Skeletal muscle satellite cell (primary cell): ENCODE data around the gene PDCD7. TPM values are rescaled to one million over a fixed set of nuclear protein-coding genes. Genes with fewer than 3 reads are reported as not detected.
A peak's percentile ranks its signal among the peaks of the same experiment; 100 is the strongest.

Source experiments
- H3K27me3 ChIP-seq: 2 replicates; pipeline ENCODE4 v1.7.0; 2013; ENCODE audit warnings: low read length; ENCODE audit not compliant: control insufficient read depth, insufficient read depth
- H3K36me3 ChIP-seq: 2 replicates; pipeline ENCODE4 v1.7.0; 2013; ENCODE audit warnings: mild to moderate bottlenecking, control low read depth, low read length; ENCODE audit not compliant: insufficient read depth
- H3K4me1 ChIP-seq: 2 replicates; pipeline ENCODE4 v1.7.0; 2013; ENCODE audit warnings: low read length; ENCODE audit not compliant: control insufficient read depth, insufficient read depth
- H3K4me2 ChIP-seq: 2 replicates; pipeline ENCODE4 v1.7.0; 2013; ENCODE audit warnings: mild to moderate bottlenecking, low read length
- H3K4me3 ChIP-seq: 2 replicates; pipeline ENCODE4 v1.7.0; 2013; ENCODE audit warnings: low read length
- H3K9ac ChIP-seq: 2 replicates; pipeline ENCODE4 v1.7.0; 2013; ENCODE audit warnings: mild to moderate bottlenecking, low read depth, low read length, moderate library complexity
- H3K9me3 ChIP-seq: replicated peaks from 2 replicates; pipeline ENCODE4 v1.7.0; 2013; ENCODE audit warnings: mild to moderate bottlenecking, control low read depth, low read length
- small RNA-seq: library from RNA; depleted of rRNA; stranded (forward); fragments of <200 nt; gene quantifications from one replicate; pipeline ENCODE3, GENCODE V24; 2012

The PDCD7 gene

GRCh38 chr15:65067645-65068402, 65.8 kb downstream of the PDCD7 start, which contains the start of gene RASL12:
RASL12 (minus strand) TSS chr15:65067991; CDS start chr15:65067835, 156 bp downstream.
- peak within 1 kb of the TSS; percentile 36 for H3K4me2 ChIP-seq
- H3K9ac ChIP-seq: no peak within 1 kb of the TSS
- H3K4me3 ChIP-seq: peak within 1 kb of the TSS; percentile 40
- H3K9me3 ChIP-seq: no peaks in the 10 kb centered on the region
- peaks cover 17% of the 10 kb centered on the region for H3K4me1 ChIP-seq
- H3K36me3 ChIP-seq: no peaks in the 10 kb centered on the region
- peaks cover 54% of the 10 kb centered on the region for H3K27me3 ChIP-seq

Small RNAs within 50 kb of the gene (small RNA-seq; reads per million reads assigned to genes)
- not detected for gene AC013553.1
